Measurements from ENCODE around the gene VWC2. TPM values are rescaled to one million over a fixed set of nuclear protein-coding genes. Genes with fewer than 3 reads are reported as not detected.

Gene VWC2
- total RNA-seq, result not detected in 2 replicates

GRCh38 chr7:49773218-49773935 is at the start of gene VWC2:
TSS of gene VWC2 (plus strand) at chr7:49773638. CDS start at chr7:49775436, 1,798 bp downstream.
- Mint-ChIP-seq H3K4me1 (ENCODE audit: low read depth) (peaks cover 4% of the 10 kb centered on the region), H3K4me3 (ENCODE audit: low read depth) (no peak within 1 kb of the TSS)

GRCh38 chr7:49724071-49724470 is 49.4 kb upstream of the VWC2 start:
- no peaks in the 10 kb centered on the region for H3K27me3 Mint-ChIP-seq (ENCODE audit: low read depth)
- H3K27ac Mint-ChIP-seq, result no peak overlapping the region
- intact Hi-C loops (cut with micrococcal nuclease), result no loop called here
- H3K4me1 Mint-ChIP-seq (ENCODE audit: low read depth), result no peaks in the 10 kb centered on the region
- DNase-seq (ENCODE audit: low spot score), result no peak
- H3K9me3 Mint-ChIP-seq, result no peaks in the 10 kb centered on the region
- H3K4me3 Mint-ChIP-seq (ENCODE audit: low read depth), result no peak overlapping the region
- no peaks in the 10 kb centered on the region for H3K36me3 Mint-ChIP-seq (ENCODE audit: low read depth)

More at GRCh38 chr7:49773218-49773935, at the start of gene VWC2:
- Mint-ChIP-seq H3K9me3 (no peaks in the 10 kb centered on the region), H3K36me3 (ENCODE audit: low read depth) (no peaks in the 10 kb centered on the region), H3K27ac (no peak within 1 kb of the TSS), H3K27me3 (ENCODE audit: low read depth) (peaks cover 58% of the 10 kb centered on the region)
- intact Hi-C loops (cut with micrococcal nuclease), result no loop called here
- no peak for DNase-seq (ENCODE audit: low spot score)

GRCh38 chr7:49731836-49732235 is 41.6 kb upstream of the VWC2 start:
- H3K36me3 Mint-ChIP-seq (ENCODE audit: low read depth), result no peaks in the 10 kb centered on the region
- no peaks in the 10 kb centered on the region for H3K27me3 Mint-ChIP-seq (ENCODE audit: low read depth)
- H3K4me3 Mint-ChIP-seq (ENCODE audit: low read depth), result no peak overlapping the region
- intact Hi-C loops (cut with micrococcal nuclease), result no loop called here
- no peaks in the 10 kb centered on the region for H3K9me3 Mint-ChIP-seq
- H3K27ac Mint-ChIP-seq, result no peak overlapping the region
- no peaks in the 10 kb centered on the region for H3K4me1 Mint-ChIP-seq (ENCODE audit: low read depth)
- DNase-seq (ENCODE audit: low spot score), result no peak

GRCh38 chr7:49762666-49763065 is 10.8 kb upstream of the VWC2 start:
- no peak overlapping the region for H3K27ac Mint-ChIP-seq

GRCh38 chr7:49763791-49764190 is 9.6 kb upstream of the VWC2 start:
- Mint-ChIP-seq H3K36me3 (ENCODE audit: low read depth) (no peaks in the 10 kb centered on the region), H3K27ac (no peak overlapping the region), H3K4me1 (ENCODE audit: low read depth) (no peaks in the 10 kb centered on the region), H3K4me3 (ENCODE audit: low read depth) (no peak overlapping the region), H3K9me3 (no peaks in the 10 kb centered on the region), H3K27me3 (ENCODE audit: low read depth) (no peaks in the 10 kb centered on the region)
- intact Hi-C loops (cut with micrococcal nuclease), result no loop called here
- DNase-seq (ENCODE audit: low spot score), result no peak

More at GRCh38 chr7:49762666-49763065, 10.8 kb upstream of the VWC2 start:
- no peaks in the 10 kb centered on the region for H3K4me1 Mint-ChIP-seq (ENCODE audit: low read depth)
- no peak overlapping the region for H3K4me3 Mint-ChIP-seq (ENCODE audit: low read depth)
- no peaks in the 10 kb centered on the region for H3K27me3 Mint-ChIP-seq (ENCODE audit: low read depth)
- H3K9me3 Mint-ChIP-seq, result no peaks in the 10 kb centered on the region
- no peaks in the 10 kb centered on the region for H3K36me3 Mint-ChIP-seq (ENCODE audit: low read depth)
- DNase-seq (ENCODE audit: low spot score), result no peak
- intact Hi-C loops (cut with micrococcal nuclease), result no loop called here

- intact Hi-C loops (cut with micrococcal nuclease), result no loop called here
- Mint-ChIP-seq H3K27me3 (ENCODE audit: low read depth) (peaks cover 16% of the 10 kb centered on the region), H3K27ac (no peak overlapping the region), H3K36me3 (ENCODE audit: low read depth) (no peaks in the 10 kb centered on the region), H3K4me3 (ENCODE audit: low read depth) (no peak overlapping the region), H3K9me3 (no peaks in the 10 kb centered on the region), H3K4me1 (ENCODE audit: low read depth) (no peaks in the 10 kb centered on the region)
- DNase-seq (ENCODE audit: low spot score), result no peak
Observed at GRCh38 chr7:49766966-49767365, 6.5 kb upstream of the VWC2 start.

- H3K27me3 Mint-ChIP-seq (ENCODE audit: low read depth), result peaks cover 22% of the 10 kb centered on the region
- no peaks in the 10 kb centered on the region for H3K36me3 Mint-ChIP-seq (ENCODE audit: low read depth)
- no peaks in the 10 kb centered on the region for H3K4me1 Mint-ChIP-seq (ENCODE audit: low read depth)
- no peak overlapping the region for H3K27ac Mint-ChIP-seq
- no peak overlapping the region for H3K4me3 Mint-ChIP-seq (ENCODE audit: low read depth)
- no peaks in the 10 kb centered on the region for H3K9me3 Mint-ChIP-seq
- DNase-seq (ENCODE audit: low spot score), result no peak
- intact Hi-C loops (cut with micrococcal nuclease), result no loop called here
Observed at GRCh38 chr7:49767719-49768118, 5.7 kb upstream of the VWC2 start.

GRCh38 chr7:49768254-49768653 is 5.2 kb upstream of the VWC2 start:
- Mint-ChIP-seq H3K4me1 (ENCODE audit: low read depth) (peaks cover 4% of the 10 kb centered on the region), H3K4me3 (ENCODE audit: low read depth) (no peak overlapping the region), H3K9me3 (no peaks in the 10 kb centered on the region), H3K36me3 (ENCODE audit: low read depth) (no peaks in the 10 kb centered on the region), H3K27me3 (ENCODE audit: low read depth) (peaks cover 28% of the 10 kb centered on the region), H3K27ac (no peak overlapping the region)
- DNase-seq (ENCODE audit: low spot score), result no peak
- intact Hi-C loops (cut with micrococcal nuclease), result no loop called here

GRCh38 chr7:49768835-49769234 is 4.6 kb upstream of the VWC2 start:
- no peak for DNase-seq (ENCODE audit: low spot score)
- Mint-ChIP-seq H3K4me3 (ENCODE audit: low read depth) (no peak overlapping the region), H3K27me3 (ENCODE audit: low read depth) (peaks cover 28% of the 10 kb centered on the region), H3K36me3 (ENCODE audit: low read depth) (no peaks in the 10 kb centered on the region), H3K9me3 (no peaks in the 10 kb centered on the region), H3K4me1 (ENCODE audit: low read depth) (peaks cover 4% of the 10 kb centered on the region), H3K27ac (no peak overlapping the region)
- intact Hi-C loops (cut with micrococcal nuclease), result no loop called here

GRCh38 chr7:49769285-49769857 is 4.1 kb upstream of the VWC2 start:
- H3K27me3 Mint-ChIP-seq (ENCODE audit: low read depth), result peaks cover 30% of the 10 kb centered on the region
- H3K4me3 Mint-ChIP-seq (ENCODE audit: low read depth), result no peak overlapping the region
- no peaks in the 10 kb centered on the region for H3K36me3 Mint-ChIP-seq (ENCODE audit: low read depth)
- intact Hi-C loops (cut with micrococcal nuclease), result no loop called here
- no peaks in the 10 kb centered on the region for H3K9me3 Mint-ChIP-seq
- DNase-seq (ENCODE audit: low spot score), result no peak
- peaks cover 4% of the 10 kb centered on the region for H3K4me1 Mint-ChIP-seq (ENCODE audit: low read depth)
- no peak overlapping the region for H3K27ac Mint-ChIP-seq

GRCh38 chr7:49770838-49771237 is 2.6 kb upstream of the VWC2 start:
- no peak overlapping the region for H3K4me3 Mint-ChIP-seq (ENCODE audit: low read depth)
- DNase-seq (ENCODE audit: low spot score), result no peak
- intact Hi-C loops (cut with micrococcal nuclease), result no loop called here
- peaks cover 4% of the 10 kb centered on the region for H3K4me1 Mint-ChIP-seq (ENCODE audit: low read depth)
- H3K27me3 Mint-ChIP-seq (ENCODE audit: low read depth), result peaks cover 37% of the 10 kb centered on the region
- no peaks in the 10 kb centered on the region for H3K9me3 Mint-ChIP-seq
- no peaks in the 10 kb centered on the region for H3K36me3 Mint-ChIP-seq (ENCODE audit: low read depth)
- no peak overlapping the region for H3K27ac Mint-ChIP-seq

GRCh38 chr7:49771427-49772176 is 1.8 kb upstream of the VWC2 start:
- no peak overlapping the region for H3K27ac Mint-ChIP-seq
- peaks cover 45% of the 10 kb centered on the region for H3K27me3 Mint-ChIP-seq (ENCODE audit: low read depth)
- DNase-seq (ENCODE audit: low spot score), result no peak
- no peaks in the 10 kb centered on the region for H3K36me3 Mint-ChIP-seq (ENCODE audit: low read depth)
- no peaks in the 10 kb centered on the region for H3K9me3 Mint-ChIP-seq
- H3K4me1 Mint-ChIP-seq (ENCODE audit: low read depth), result peaks cover 4% of the 10 kb centered on the region
- no peak overlapping the region for H3K4me3 Mint-ChIP-seq (ENCODE audit: low read depth)
- intact Hi-C loops (cut with micrococcal nuclease), result no loop called here

- Mint-ChIP-seq H3K36me3 (ENCODE audit: low read depth) (no peaks in the 10 kb centered on the region), H3K4me3 (ENCODE audit: low read depth) (no peak overlapping the region), H3K4me1 (ENCODE audit: low read depth) (peaks cover 4% of the 10 kb centered on the region), H3K27ac (no peak overlapping the region), H3K27me3 (ENCODE audit: low read depth) (peaks cover 56% of the 10 kb centered on the region), H3K9me3 (no peaks in the 10 kb centered on the region)
- intact Hi-C loops (cut with micrococcal nuclease), result no loop called here
- DNase-seq (ENCODE audit: low spot score), result no peak
Observed at GRCh38 chr7:49772916-49773217, 571 bp upstream of the VWC2 start.
